ENCODE measurements around the gene LNPK.
"Not testable (repeated sequence)": the region's sequence is repeated elsewhere in the genome, so short reads cannot be mapped to it uniquely, and the experiment has no call there.

The LNPK gene

DNA sequence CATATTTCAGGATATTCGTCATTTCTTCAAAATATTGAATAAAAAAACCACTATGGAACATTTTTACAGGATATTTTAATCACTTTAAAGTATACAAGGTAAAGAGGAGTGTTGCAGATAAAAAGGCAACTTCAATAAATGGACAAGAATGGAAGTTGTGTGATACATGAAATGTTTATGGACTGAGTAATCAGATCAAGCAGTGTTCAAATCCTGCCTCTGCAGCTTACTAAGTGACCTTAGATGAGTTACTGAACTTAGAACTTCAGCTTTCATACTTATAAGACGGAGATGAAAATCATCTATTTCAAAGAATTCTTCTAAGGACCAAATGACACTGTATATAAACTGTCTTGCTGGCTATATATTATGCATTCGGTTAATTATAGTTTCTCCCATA lies 87.2 kb downstream of the LNPK start:
- no peaks in the 10 kb centered on the region for H3K79me2 ChIP-seq (ENCODE audit: control insufficient read depth, low read length)
- H3K36me3 ChIP-seq (ENCODE audit: control insufficient read depth, low read length) = no peaks in the 10 kb centered on the region
- H3K27me3 ChIP-seq (ENCODE audit: control insufficient read depth, low read length) = no peaks in the 10 kb centered on the region; the same call in 1 of the 2 replicates
- H3K4me1 ChIP-seq (ENCODE audit: control insufficient read depth, low read length) = no peaks in the 10 kb centered on the region
- H3K4me2 ChIP-seq (ENCODE audit: low read length) = no peak overlapping the region
- no peaks in the 10 kb centered on the region for H3K9me2 ChIP-seq (replicated peaks; ENCODE audit: control insufficient read depth, low read length)
- TF ChIP-seq EZH2phosphoT487 (IDR thresholded peaks at IDR 0.05; ENCODE audit: borderline replicate concordance, low read length) = no peak
- no peaks in the 10 kb centered on the region for H3K9me3 ChIP-seq (ENCODE audit: control insufficient read depth, insufficient read depth, low read length)
- no peaks in the 10 kb centered on the region for H3F3A ChIP-seq (ENCODE audit: control insufficient read depth, insufficient read depth)
- no peak overlapping the region for H3K27ac ChIP-seq (ENCODE audit: low read depth, low read length)
- no peak overlapping the region for H3K4me3 ChIP-seq (ENCODE audit: low read length)
- H4K20me1 ChIP-seq (ENCODE audit: control insufficient read depth, insufficient read depth, low read depth, low read length) = no peaks in the 10 kb centered on the region

DNA sequence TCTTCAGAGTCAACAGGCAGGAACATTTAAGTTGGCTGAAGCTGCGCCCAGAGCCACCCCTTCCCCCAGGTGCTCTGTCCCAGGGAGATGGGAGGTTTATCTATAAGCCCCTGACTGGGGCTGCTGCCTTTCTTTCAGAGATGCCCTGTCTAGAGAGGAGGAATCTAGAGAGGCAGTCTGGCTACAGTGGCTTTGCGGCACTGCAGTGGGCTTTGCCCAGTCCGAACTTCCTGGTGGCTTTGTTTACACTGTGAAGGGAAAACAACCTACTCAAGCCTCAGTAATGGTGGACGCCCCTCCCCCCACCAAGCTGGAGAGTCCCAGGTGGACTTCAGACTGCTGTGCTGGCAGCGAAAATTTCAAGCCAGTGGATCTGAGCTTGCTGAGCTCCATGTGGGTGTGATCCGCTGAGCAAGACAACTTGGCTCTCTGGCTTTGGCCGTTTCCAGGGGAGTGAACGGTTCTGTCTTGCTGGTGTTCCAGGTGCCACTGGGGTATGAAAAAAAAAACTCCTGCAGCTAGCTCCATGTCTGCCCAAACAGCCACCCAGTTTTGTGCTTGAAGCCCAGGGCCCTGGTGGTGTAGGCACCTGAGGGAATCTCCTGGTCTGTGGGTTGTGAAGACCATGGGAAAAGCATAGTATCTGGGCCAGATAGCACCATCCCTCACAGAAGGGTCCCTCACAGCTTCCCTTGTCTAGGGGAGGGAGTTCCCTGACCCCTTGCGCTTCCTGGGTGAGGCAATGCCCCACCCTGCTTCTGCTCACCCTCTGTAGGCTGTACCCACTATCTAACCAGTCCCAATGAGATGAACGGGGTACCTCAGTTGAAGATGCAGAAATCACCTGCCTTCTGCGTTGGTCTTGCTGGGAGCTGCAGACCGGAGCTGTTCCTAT lies 88.0 kb downstream of the LNPK start:
- H3K79me2 ChIP-seq (ENCODE audit: control insufficient read depth, low read length); H3K4me2 ChIP-seq (ENCODE audit: low read length); H3K4me3 ChIP-seq (ENCODE audit: low read length); H3F3A ChIP-seq (ENCODE audit: control insufficient read depth, insufficient read depth); H3K27me3 ChIP-seq (ENCODE audit: control insufficient read depth, low read length); H3K9me2 ChIP-seq (replicated peaks; ENCODE audit: control insufficient read depth, low read length); H4K20me1 ChIP-seq (ENCODE audit: control insufficient read depth, insufficient read depth, low read depth, low read length); H3K27ac ChIP-seq (ENCODE audit: low read depth, low read length); H3K9me3 ChIP-seq (ENCODE audit: control insufficient read depth, insufficient read depth, low read length); H3K4me1 ChIP-seq (ENCODE audit: control insufficient read depth, low read length); H3K36me3 ChIP-seq (ENCODE audit: control insufficient read depth, low read length): not testable (repeated sequence)

DNA sequence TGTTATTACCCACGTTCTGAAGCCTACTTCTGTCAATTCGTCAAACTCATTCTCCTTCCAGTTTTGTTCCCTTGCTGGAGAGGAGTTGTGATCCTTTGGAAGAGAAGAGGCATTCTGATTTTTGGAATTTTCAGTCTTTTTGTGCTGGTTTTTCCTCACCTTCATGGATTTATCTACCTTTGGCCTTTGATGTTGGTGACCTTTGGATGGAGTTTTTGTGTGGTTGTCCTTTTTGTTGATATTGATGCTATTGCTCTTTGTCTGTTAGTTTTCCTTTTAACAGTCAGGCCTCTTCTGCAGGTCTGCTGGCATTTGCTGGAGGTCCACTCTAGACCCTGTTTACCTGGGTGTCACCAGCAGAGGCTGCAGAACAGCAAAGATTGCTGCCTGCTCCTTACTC lies 88.8 kb downstream of the LNPK start:
- H3K27me3 ChIP-seq (ENCODE audit: control insufficient read depth, low read length); H3K79me2 ChIP-seq (ENCODE audit: control insufficient read depth, low read length); H4K20me1 ChIP-seq (ENCODE audit: control insufficient read depth, insufficient read depth, low read depth, low read length); H3K36me3 ChIP-seq (ENCODE audit: control insufficient read depth, low read length); H3K27ac ChIP-seq (ENCODE audit: low read depth, low read length); H3K4me2 ChIP-seq (ENCODE audit: low read length); H3K4me3 ChIP-seq (ENCODE audit: low read length); H3K4me1 ChIP-seq (ENCODE audit: control insufficient read depth, low read length); H3K9me3 ChIP-seq (ENCODE audit: control insufficient read depth, insufficient read depth, low read length); H3F3A ChIP-seq (ENCODE audit: control insufficient read depth, insufficient read depth); H3K9me2 ChIP-seq (replicated peaks; ENCODE audit: control insufficient read depth, low read length): not testable (repeated sequence)

DNA sequence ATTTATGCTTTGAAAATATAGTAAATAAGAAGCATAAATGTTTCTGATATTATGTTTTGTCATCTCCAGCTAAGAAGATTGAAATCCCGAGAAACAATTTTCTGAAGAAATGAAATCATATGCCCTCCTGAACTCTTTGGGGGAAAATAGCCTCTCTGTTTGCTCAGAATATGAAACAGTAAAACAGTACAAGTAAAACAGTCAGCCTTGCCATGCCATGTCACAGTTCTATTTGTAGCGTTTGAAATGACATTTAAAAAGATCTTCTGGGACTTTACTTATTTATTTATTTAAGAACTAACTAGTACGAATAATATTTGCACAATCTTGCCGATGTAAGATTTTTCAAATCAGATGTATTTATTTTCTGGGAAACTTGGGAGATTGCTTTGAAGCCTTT lies 98.0 kb downstream of the LNPK start:
- Histone ChIP-seq H3K79me2 (ENCODE audit: control insufficient read depth, low read length) (no peaks in the 10 kb centered on the region), H3K9me3 (ENCODE audit: control insufficient read depth, insufficient read depth, low read length) (peaks cover 3% of the 10 kb centered on the region; the same call in 1 of the 2 replicates), H3K27ac (ENCODE audit: low read depth, low read length) (no peak overlapping the region), H3K9me2 (replicated peaks; ENCODE audit: control insufficient read depth, low read length) (no peaks in the 10 kb centered on the region), H3K4me2 (ENCODE audit: low read length) (no peak overlapping the region), H4K20me1 (ENCODE audit: control insufficient read depth, insufficient read depth, low read depth, low read length) (no peaks in the 10 kb centered on the region), H3F3A (ENCODE audit: control insufficient read depth, insufficient read depth) (no peaks in the 10 kb centered on the region), H3K4me1 (ENCODE audit: control insufficient read depth, low read length) (peaks cover 6% of the 10 kb centered on the region), H3K4me3 (ENCODE audit: low read length) (no peak overlapping the region), H3K27me3 (ENCODE audit: control insufficient read depth, low read length) (peaks cover 4% of the 10 kb centered on the region), H3K36me3 (ENCODE audit: control insufficient read depth, low read length) (no peaks in the 10 kb centered on the region)
- TF ChIP-seq, protein P1, sequence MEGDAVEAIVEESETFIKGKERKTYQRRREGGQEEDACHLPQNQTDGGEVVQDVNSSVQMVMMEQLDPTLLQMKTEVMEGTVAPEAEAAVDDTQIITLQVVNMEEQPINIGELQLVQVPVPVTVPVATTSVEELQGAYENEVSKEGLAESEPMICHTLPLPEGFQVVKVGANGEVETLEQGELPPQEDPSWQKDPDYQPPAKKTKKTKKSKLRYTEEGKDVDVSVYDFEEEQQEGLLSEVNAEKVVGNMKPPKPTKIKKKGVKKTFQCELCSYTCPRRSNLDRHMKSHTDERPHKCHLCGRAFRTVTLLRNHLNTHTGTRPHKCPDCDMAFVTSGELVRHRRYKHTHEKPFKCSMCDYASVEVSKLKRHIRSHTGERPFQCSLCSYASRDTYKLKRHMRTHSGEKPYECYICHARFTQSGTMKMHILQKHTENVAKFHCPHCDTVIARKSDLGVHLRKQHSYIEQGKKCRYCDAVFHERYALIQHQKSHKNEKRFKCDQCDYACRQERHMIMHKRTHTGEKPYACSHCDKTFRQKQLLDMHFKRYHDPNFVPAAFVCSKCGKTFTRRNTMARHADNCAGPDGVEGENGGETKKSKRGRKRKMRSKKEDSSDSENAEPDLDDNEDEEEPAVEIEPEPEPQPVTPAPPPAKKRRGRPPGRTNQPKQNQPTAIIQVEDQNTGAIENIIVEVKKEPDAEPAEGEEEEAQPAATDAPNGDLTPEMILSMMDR (IDR thresholded peaks at IDR 0.05; ENCODE audit: low read depth, low read length, poor library complexity, severe bottlenecking) = no peak

GRCh38 chr2:175903384-175903936 lies 98.6 kb downstream of the LNPK start:
- no peak overlapping the region for H3K4me3 ChIP-seq (ENCODE audit: low read length)
- TF ChIP-seq, protein P1 (IDR thresholded peaks at IDR 0.05; ENCODE audit: low read depth, low read length, poor library complexity, severe bottlenecking) = no peak
- TF ChIP-seq EZH2phosphoT487 (IDR thresholded peaks at IDR 0.05; ENCODE audit: borderline replicate concordance, low read length) = no peak
- no peaks in the 10 kb centered on the region for H3K79me2 ChIP-seq (ENCODE audit: control insufficient read depth, low read length)
- no peaks in the 10 kb centered on the region for H3K36me3 ChIP-seq (ENCODE audit: control insufficient read depth, low read length)
- peaks cover 3% of the 10 kb centered on the region; the same call in 1 of the 2 replicates for H3K9me3 ChIP-seq (ENCODE audit: control insufficient read depth, insufficient read depth, low read length)
- no peaks in the 10 kb centered on the region for H4K20me1 ChIP-seq (ENCODE audit: control insufficient read depth, insufficient read depth, low read depth, low read length)
- peaks cover 3% of the 10 kb centered on the region for H3K27me3 ChIP-seq (ENCODE audit: control insufficient read depth, low read length)
- H3K9me2 ChIP-seq (replicated peaks; ENCODE audit: control insufficient read depth, low read length) = no peaks in the 10 kb centered on the region
- H3K4me2 ChIP-seq (ENCODE audit: low read length) = no peak overlapping the region
- H3K4me1 ChIP-seq (ENCODE audit: control insufficient read depth, low read length) = peaks cover 6% of the 10 kb centered on the region
- no peaks in the 10 kb centered on the region for H3F3A ChIP-seq (ENCODE audit: control insufficient read depth, insufficient read depth)
- no peak overlapping the region for H3K27ac ChIP-seq (ENCODE audit: low read depth, low read length)

DNA sequence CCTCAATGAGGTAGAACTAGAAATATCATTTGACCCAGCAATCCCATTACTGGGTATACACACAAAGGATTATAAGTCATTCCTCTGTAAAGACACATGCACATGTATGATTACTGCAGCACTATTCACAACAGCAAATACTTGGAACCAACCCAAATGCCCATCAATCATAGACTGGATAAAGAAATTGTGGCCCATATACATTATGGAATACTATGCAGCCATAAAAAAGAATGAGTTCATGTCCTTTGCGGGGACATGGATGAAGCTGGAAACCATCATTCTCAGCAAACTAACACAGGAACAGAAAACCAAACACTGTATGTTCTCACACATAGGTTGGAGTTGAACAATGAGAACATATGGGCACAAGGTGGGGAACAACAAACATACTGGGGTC lies 106.1 kb downstream of the LNPK start:
- not testable (repeated sequence) for H3K27ac ChIP-seq (ENCODE audit: low read depth, low read length); H3K4me2 ChIP-seq (ENCODE audit: low read length); H3K9me2 ChIP-seq (replicated peaks; ENCODE audit: control insufficient read depth, low read length); H4K20me1 ChIP-seq (ENCODE audit: control insufficient read depth, insufficient read depth, low read depth, low read length); H3F3A ChIP-seq (ENCODE audit: control insufficient read depth, insufficient read depth); H3K9me3 ChIP-seq (ENCODE audit: control insufficient read depth, insufficient read depth, low read length); H3K4me1 ChIP-seq (ENCODE audit: control insufficient read depth, low read length); H3K4me3 ChIP-seq (ENCODE audit: low read length); H3K27me3 ChIP-seq (ENCODE audit: control insufficient read depth, low read length); H3K79me2 ChIP-seq (ENCODE audit: control insufficient read depth, low read length); H3K36me3 ChIP-seq (ENCODE audit: control insufficient read depth, low read length)

Measured in DOHH2 (cell line).